GM23248 (cell line): Measurements from ENCODE around the gene TENT5C. TPM values are rescaled to one million over a fixed set of nuclear protein-coding genes. Genes with fewer than 3 reads are reported as not detected.

Experiments used
- DNase-seq: peaks from one replicate; pipeline ENCODE4 v3.0.0-alpha.2; 2015
- H2AFZ ChIP-seq: fragments of 200-600 bp; sonication (generic); 2 replicates; pipeline ENCODE4 v1.6.1; 2016; ENCODE audit warnings: antibody characterized with exemption
- H3F3A ChIP-seq: fragments of 200-600 bp; sonication (generic); 2 replicates; pipeline ENCODE4 v1.6.1; 2016; ENCODE audit warnings: mild to moderate bottlenecking, antibody characterized with exemption, mixed run types; ENCODE audit not compliant: insufficient read depth
- H3K27ac ChIP-seq: fragments of 200-600 bp; sonication (generic); 2 replicates; pipeline ENCODE4 v1.5.1; 2016; ENCODE audit warnings: mild to moderate bottlenecking
- H3K27me3 ChIP-seq: fragments of 200-600 bp; sonication (generic); replicated peaks from 2 replicates; pipeline ENCODE4 v1.6.1; 2016; ENCODE audit warnings: mild to moderate bottlenecking; ENCODE audit not compliant: insufficient read depth
- H3K36me3 ChIP-seq: fragments of 200-600 bp; sonication (generic); 2 replicates; pipeline ENCODE4 v1.6.1; 2016; ENCODE audit warnings: low read depth, mild to moderate bottlenecking
- H3K4me1 ChIP-seq: fragments of 200-600 bp; sonication (generic); 2 replicates; pipeline ENCODE4 v1.6.1; 2016; ENCODE audit warnings: mild to moderate bottlenecking; ENCODE audit not compliant: insufficient read depth
- H3K4me2 ChIP-seq: fragments of 200-600 bp; sonication (generic); one replicate; pipeline ENCODE4 v1.6.1; 2016; ENCODE audit warnings: mild to moderate bottlenecking; ENCODE audit not compliant: unreplicated experiment
- H3K4me3 ChIP-seq: fragments of 200-600 bp; sonication (generic); 2 replicates; pipeline ENCODE4 v1.5.1; 2016; ENCODE audit warnings: mild to moderate bottlenecking
- H3K79me2 ChIP-seq: fragments of 200-600 bp; sonication (generic); 2 replicates; pipeline ENCODE4 v1.6.1; 2016; ENCODE audit warnings: mild to moderate bottlenecking; ENCODE audit not compliant: insufficient read depth
- H3K9ac ChIP-seq: fragments of 200-600 bp; sonication (generic); 2 replicates; pipeline ENCODE4 v1.6.1; 2016; ENCODE audit warnings: mild to moderate bottlenecking
- H3K9me2 ChIP-seq: fragments of 200-600 bp; sonication (generic); 2 replicates; pipeline ENCODE4 v1.6.1; 2016; ENCODE audit warnings: mixed run types, mild to moderate bottlenecking, moderate library complexity; ENCODE audit not compliant: insufficient read depth
- H3K9me3 ChIP-seq: fragments of 200-600 bp; sonication (generic); one replicate; pipeline ENCODE4 v1.6.1; 2017; ENCODE audit warnings: low read depth
- H4K20me1 ChIP-seq: fragments of 200-600 bp; sonication (generic); 2 replicates; pipeline ENCODE4 v1.6.0; 2016; ENCODE audit not compliant: insufficient read depth
- EZH2 ChIP-seq: fragments of 200-600 bp; sonication (generic); IDR thresholded peaks from 2 replicates; pipeline ENCODE4 v1.6.1; 2018; ENCODE audit warnings: antibody characterized with exemption, mild to moderate bottlenecking; ENCODE audit not compliant: insufficient read depth, poor library complexity, severe bottlenecking
- EZH2phosphoT487 ChIP-seq: fragments of 200-600 bp; sonication (generic); IDR thresholded peaks from 2 replicates; pipeline ENCODE4 v1.6.1; 2018; ENCODE audit warnings: antibody characterized with exemption, moderate library complexity, mild to moderate bottlenecking, low read depth; ENCODE audit not compliant: insufficient read depth
- WGBS, 2 experiments: methylation state at CpG; one replicate each; pipeline ENCODE4 v1.1.6; 2015 to 2017; ENCODE audit warnings: low lambda C conversion rate in 2 of 2, low coverage in 1 of 2; ENCODE audit errors: missing lambda C conversion rate in 2 of 2; 5-methylcytosine and 5-hydroxymethylcytosine counted together
- in situ Hi-C: fragments of 300-500 bp; cut with MboI; formaldehyde crosslinking; loops from 2 replicates; pipeline ENCODE4 v1.15.0; 2020
- polyA plus RNA-seq: library from polyadenylated mRNA; unstranded; fragments of >200 nt; fragmentation: Nextera tagmentation; extraction: Ambion mirVana; gene quantifications from 2 replicates; pipeline ENCODE4 v1.2.1, GENCODE V29; 2016
- total RNA-seq: library from RNA; depleted of rRNA; stranded (reverse); fragments of >200 nt; shearing (Covaris generic); gene quantifications from 2 replicates; pipeline ENCODE4 v1.2.3, GENCODE V29; 2014

TENT5C gene
- total and polyA plus RNA-seq, 2 experiments from 2014 or later = 0.20 TPM; not detected in 1

GRCh38 chr1:117654493-117655219 is 48.8 kb downstream of the TENT5C start:
- no peak overlapping the region for H3K27ac ChIP-seq
- in situ Hi-C loops = no loop called here
- no peaks in the 10 kb centered on the region; the same call in 1 of the 2 replicates for H3K4me1 ChIP-seq
- H3K4me3 ChIP-seq = no peak overlapping the region
- no peak overlapping the region for H3K4me2 ChIP-seq
- no peaks in the 10 kb centered on the region for H3K79me2 ChIP-seq
- no peaks in the 10 kb centered on the region for H3K27me3 ChIP-seq
- H3F3A ChIP-seq = no peaks in the 10 kb centered on the region
- no peaks in the 10 kb centered on the region for H3K9me3 ChIP-seq
- no peaks in the 10 kb centered on the region for H3K36me3 ChIP-seq
- H2AFZ ChIP-seq = no peak overlapping the region
- H3K9me2 ChIP-seq = no peaks in the 10 kb centered on the region
- no peak overlapping the region for H3K9ac ChIP-seq
- no peaks in the 10 kb centered on the region for H4K20me1 ChIP-seq
- no peak for DNase-seq
- TF ChIP-seq EZH2phosphoT487 (no peak), EZH2 (no peak)
- WGBS, 2 experiments = 85 to 88% methylated on average over 6 of the region's 6 CpGs

- H3K4me1 ChIP-seq = no peaks in the 10 kb centered on the region; the same call in 1 of the 2 replicates
- 82 to 84% methylated on average over 12 of the region's 12 CpGs for WGBS, 2 experiments
These were observed 49.4 kb downstream of the TENT5C start for GRCh38 chr1:117655220-117655577.

GRCh38 chr1:117656202-117656641 is 50.4 kb downstream of the TENT5C start:
- no peaks in the 10 kb centered on the region for H3K27me3 ChIP-seq
- WGBS, 2 experiments = 83 to 84% methylated on average over 10 of the region's 10 CpGs
- no peak overlapping the region for H3K9ac ChIP-seq
- H3K36me3 ChIP-seq = no peaks in the 10 kb centered on the region
- no peaks in the 10 kb centered on the region for H3K79me2 ChIP-seq
- H3K4me1 ChIP-seq = no peaks in the 10 kb centered on the region; the same call in 1 of the 2 replicates
- H3K27ac ChIP-seq = no peak overlapping the region
- TF ChIP-seq EZH2 = no peak
- TF ChIP-seq EZH2phosphoT487 = no peak
- no peak for DNase-seq
- H3K9me2 ChIP-seq = no peaks in the 10 kb centered on the region
- no peaks in the 10 kb centered on the region for H3F3A ChIP-seq
- H3K9me3 ChIP-seq = no peaks in the 10 kb centered on the region
- H4K20me1 ChIP-seq = no peaks in the 10 kb centered on the region
- no peak overlapping the region for H3K4me3 ChIP-seq
- in situ Hi-C loops = no loop called here
- H3K4me2 ChIP-seq = no peak overlapping the region
- H2AFZ ChIP-seq = no peak overlapping the region

More at GRCh38 chr1:117655220-117655577, 49.4 kb downstream of the TENT5C start:
- Histone ChIP-seq H3K27me3 (no peaks in the 10 kb centered on the region), H3K4me3 (no peak overlapping the region), H3K36me3 (no peaks in the 10 kb centered on the region), H3K9me2 (no peaks in the 10 kb centered on the region), H3K4me2 (no peak overlapping the region), H4K20me1 (no peaks in the 10 kb centered on the region), H2AFZ (no peak overlapping the region), H3F3A (no peaks in the 10 kb centered on the region), H3K79me2 (no peaks in the 10 kb centered on the region), H3K27ac (no peak overlapping the region), H3K9ac (no peak overlapping the region), H3K9me3 (no peaks in the 10 kb centered on the region)
- TF ChIP-seq EZH2phosphoT487 (no peak), EZH2 (no peak)
- in situ Hi-C loops = no loop called here
- DNase-seq = no peak

- H3K4me2 ChIP-seq = peak overlapping the region; percentile 48
- H3K4me3 ChIP-seq = no peak overlapping the region
- peak; percentile 82 for DNase-seq
- H3K27me3 ChIP-seq = no peaks in the 10 kb centered on the region
- no peak overlapping the region for H3K27ac ChIP-seq
- no peaks in the 10 kb centered on the region for H3K9me2 ChIP-seq
- TF ChIP-seq EZH2 (no peak), EZH2phosphoT487 (no peak)
- H3F3A ChIP-seq = no peaks in the 10 kb centered on the region
- H3K9me3 ChIP-seq = no peaks in the 10 kb centered on the region
- H3K4me1 ChIP-seq = no peaks in the 10 kb centered on the region; the same call in 1 of the 2 replicates
- no peak overlapping the region for H2AFZ ChIP-seq
- in situ Hi-C loops = no loop called here
- H3K79me2 ChIP-seq = no peaks in the 10 kb centered on the region
- no peaks in the 10 kb centered on the region for H4K20me1 ChIP-seq
- H3K9ac ChIP-seq = no peak overlapping the region
- no peaks in the 10 kb centered on the region for H3K36me3 ChIP-seq
- 16 to 17% methylated on average over 3 of the region's 3 CpGs for WGBS, 2 experiments
These were observed 51.2 kb downstream of the TENT5C start for GRCh38 chr1:117657031-117657430.
